HCT116 (cell line): Measurements from ENCODE around the gene NDUFS1. TPM values are rescaled to one million over a fixed set of nuclear protein-coding genes. Genes with fewer than 3 reads are reported as not detected.

Experiments
- ATAC-seq: fragments of 200-7000 bp; cut with Tn5 transposase; 2 replicates; pipeline ENCODE4 v1.9.1; 2020; ENCODE audit warnings: mild to moderate bottlenecking, moderate library complexity
- BruUV-seq: library from RNA; stranded (reverse); fragments of 400-500 nt; replicated peaks from 2 replicates; lab custom pipeline; 2021; lab: Mats Ljungman, UMichigan
- CTCF ChIA-PET: fragments of 300-600 bp; sonication (Branson Sonifier 250); formaldehyde crosslinking; loops from one replicate; lab custom pipeline; 2021; ENCODE audit warnings: antibody characterized with exemption; lab: Charles Lee
- POLR2A ChIA-PET: fragments of 300-600, 350-600 bp; sonication (Branson Sonifier 250); formaldehyde crosslinking; loops from one replicate; lab custom pipeline; 2021; ENCODE audit warnings: antibody characterized with exemption; lab: Charles Lee
- RAD21 ChIA-PET, 2 experiments: fragments of 300-600 bp; sonication (Branson Sonifier 250); formaldehyde crosslinking; loops; one replicate each; lab custom pipeline; 2023; ENCODE audit warnings: low total read pairs in 2 of 2; ENCODE audit not compliant: uncharacterized antibody in 2 of 2, unreplicated experiment in 2 of 2, low non-redundant PET in 1 of 2; lab: Charles Lee
- DNase-seq: peaks from one replicate; pipeline ENCODE4 v3.0.0-alpha.2; 2010; ENCODE audit warnings: low read depth, low spot score
- H2AFZ ChIP-seq: fragments of 200-600 bp; shearing (Covaris generic), sonication (generic); 2 replicates; pipeline ENCODE4 v1.6.1; 2017; ENCODE audit warnings: low read depth, mixed run types, mixed read lengths, antibody characterized with exemption, low read length; ENCODE audit not compliant: poor library complexity, severe bottlenecking
- H3K27ac ChIP-seq: 2 replicates; pipeline ENCODE4 v1.5.1; 2012; ENCODE audit warnings: low read depth, low read length
- H3K27me3 ChIP-seq: fragments of 200-600 bp; sonication (generic); 2 replicates; pipeline ENCODE4 v1.6.1; 2016; ENCODE audit warnings: mixed run types, low read length, mixed read lengths; ENCODE audit not compliant: insufficient read depth
- H3K36me3 ChIP-seq, 2 experiments: fragments of 200-500 bp in 1 of 2; fragments of 200-600 bp in 1 of 2; sonication (Bioruptor generic) in 1 of 2; sonication (generic) in 1 of 2; 2 replicates each; pipeline versions ENCODE4 v1.5.1 to v1.6.1; 2014 to 2016; ENCODE audit warnings: low read length in 2 of 2, inconsistent platforms in 1 of 2, mixed read lengths in 1 of 2, mixed run types in 1 of 2; ENCODE audit not compliant: insufficient read depth in 2 of 2, control insufficient read depth in 1 of 2
- H3K4me1 ChIP-seq, 2 experiments: fragments of 200-600 bp in 1 of 2; sonication (generic) in 1 of 2; 2 replicates each; pipeline versions ENCODE4 v1.5.1 to v1.6.1; 2012 to 2017; ENCODE audit warnings: low read length in 2 of 2, inconsistent platforms in 1 of 2, mild to moderate bottlenecking in 1 of 2, mixed read lengths in 1 of 2, mixed run types in 1 of 2, moderate library complexity in 1 of 2; ENCODE audit not compliant: insufficient read depth in 2 of 2, control insufficient read depth in 1 of 2
- H3K4me2 ChIP-seq: fragments of 200-600 bp; sonication (generic); 2 replicates; pipeline ENCODE4 v1.6.1; 2017; ENCODE audit warnings: mixed run types, low read length, mixed read lengths
- H3K4me3 ChIP-seq, 2 experiments: fragments of 200-600 bp in 1 of 2; sonication (generic) in 1 of 2; replicated peaks in 1 of 2; 2 replicates each; pipeline ENCODE4 v1.5.1; 2011 to 2016; ENCODE audit warnings: low read length in 2 of 2, control low read depth in 1 of 2, low read depth in 1 of 2, mild to moderate bottlenecking in 1 of 2, mixed read lengths in 1 of 2, mixed run types in 1 of 2
- H3K79me2 ChIP-seq: fragments of 200-600 bp; sonication (generic); 2 replicates; pipeline ENCODE4 v1.6.1; 2017; ENCODE audit warnings: mild to moderate bottlenecking, mixed run types, low read length, moderate library complexity, mixed read lengths; ENCODE audit not compliant: insufficient read depth
- H3K9ac ChIP-seq: fragments of 200-600 bp; sonication (generic); 2 replicates; pipeline ENCODE4 v1.6.1; 2016; ENCODE audit warnings: low read length, mixed read lengths
- H3K9me2 ChIP-seq: fragments of 200-600 bp; sonication (generic), shearing (Covaris generic); 2 replicates; pipeline ENCODE4 v1.6.1; 2017; ENCODE audit warnings: mixed run types, mild to moderate bottlenecking, moderate library complexity; ENCODE audit not compliant: insufficient read depth
- H3K9me3 ChIP-seq, 2 experiments: fragments of 200-500 bp in 1 of 2; fragments of 200-600 bp in 1 of 2; sonication (Bioruptor generic) in 1 of 2; sonication (generic) in 1 of 2; 2 replicates each; pipeline ENCODE4 v1.6.1; 2014 to 2017; ENCODE audit warnings: low read length in 2 of 2, mixed read lengths in 2 of 2, inconsistent platforms in 1 of 2, low read depth in 1 of 2, mild to moderate bottlenecking in 1 of 2, mixed run types in 1 of 2, moderate library complexity in 1 of 2; ENCODE audit not compliant: control insufficient read depth in 1 of 2, insufficient read depth in 1 of 2
- H4K20me1 ChIP-seq: fragments of 200-600 bp; sonication (generic), shearing (Covaris generic); 2 replicates; pipeline ENCODE4 v1.6.1; 2017; ENCODE audit warnings: mixed run types, mild to moderate bottlenecking, moderate library complexity; ENCODE audit not compliant: insufficient read depth
- ATF3 ChIP-seq: IDR thresholded peaks from 2 replicates; pipeline ENCODE4 v1.6.1; 2012
- EZH2 ChIP-seq: fragments of 200-600 bp; sonication (generic); IDR thresholded peaks from 2 replicates; pipeline ENCODE4 v1.6.1; 2017; ENCODE audit warnings: antibody characterized with exemption, mixed run types
- FOSL1 ChIP-seq: IDR thresholded peaks from 2 replicates; pipeline ENCODE4 v1.6.1; 2012; ENCODE audit warnings: low read depth
- JUND ChIP-seq: IDR thresholded peaks from 2 replicates; pipeline ENCODE4 v1.6.1; 2012
- MAX ChIP-seq: IDR thresholded peaks from 2 replicates; pipeline ENCODE4 v1.6.1; 2012
- POLR2AphosphoS5 ChIP-seq: IDR thresholded peaks from 2 replicates; pipeline ENCODE4 v1.6.1; 2011; ENCODE audit warnings: mild to moderate bottlenecking, low read depth, low read length, moderate library complexity
- REST ChIP-seq: IDR thresholded peaks from 2 replicates; pipeline ENCODE4 v1.6.1; 2012; ENCODE audit warnings: low read depth
- SRF ChIP-seq: IDR thresholded peaks from 2 replicates; pipeline ENCODE4 v1.6.1; 2012; ENCODE audit warnings: low read depth
- ZFX ChIP-seq: fragments of 450-650 bp; IDR thresholded peaks from 2 replicates; pipeline ENCODE4 v1.6.1; 2017
- ZNF274 ChIP-seq: fragments of 200-500 bp; sonication (Bioruptor generic); IDR thresholded peaks from 2 replicates; pipeline ENCODE4 v1.6.1; 2014; ENCODE audit warnings: mild to moderate bottlenecking, low read depth, low read length, inconsistent platforms
- intact Hi-C: fragments of 100-400 bp; cut with micrococcal nuclease; formaldehyde crosslinking; loops from 2 replicates; pipeline ENCODE4 v1.10.0; 2022
- total RNA-seq: library from RNA; stranded (reverse); gene quantifications from one replicate; pipeline ENCODE4 v1.2.1, GENCODE V29; 2021; ENCODE audit not compliant: unreplicated experiment

The NDUFS1 gene
- total RNA-seq, 1 experiment from 2014 or later, result 86.6 TPM

GRCh38 chr2:206160807-206161179 lies 1.5 kb upstream of the NDUFS1 start:
- DNase-seq (no peak), ATAC-seq (no peak)
- Histone ChIP-seq H3K9me3 (no peaks in the 10 kb centered on the region), H3K27ac (peak overlapping the region; percentile 62), H3K36me3 (peaks cover 17 to 29% of the 10 kb centered on the region in 2 experiments), H3K27me3 (no peaks in the 10 kb centered on the region), H3K79me2 (peaks cover 73% of the 10 kb centered on the region), H4K20me1 (peaks cover 11% of the 10 kb centered on the region; the same call in 1 of the 2 replicates), H2AFZ (no peak overlapping the region), H3K4me1 (peaks cover 10 to 21% of the 10 kb centered on the region in 2 experiments; a peak in 3 of 4 replicates), H3K4me3 (peak overlapping the region; percentile 85 to 97), H3K4me2 (peak overlapping the region; percentile 90), H3K9me2 (no peaks in the 10 kb centered on the region), H3K9ac (peak overlapping the region; percentile 81)
- no TSS peak for BruUV-seq
- TF ChIP-seq POLR2AphosphoS5, result no peak
- no peak for TF ChIP-seq REST
- no peak for TF ChIP-seq ATF3
- no peak for TF ChIP-seq ZNF274
- no peak for TF ChIP-seq ZFX
- no peak for TF ChIP-seq MAX
- TF ChIP-seq FOSL1, result no peak
- TF ChIP-seq JUND, result no peak
- TF ChIP-seq SRF, result no peak
- TF ChIP-seq EZH2, result no peak
- ChIA-PET POLR2A (no interaction called here), CTCF (no interaction called here), RAD21 (no interaction called here)
- intact Hi-C loops, result loop anchor here (5.0 kb wide), 1 partner anchor 397 kb away; no protein-coding TSS in a partner anchor
